GM12878 (cell line): ENCODE measurements around the gene LMX1A. TPM values are rescaled to one million over a fixed set of nuclear protein-coding genes. Genes with fewer than 3 reads are reported as not detected.

Experiments used
- ATAC-seq: fragments of 200-7000 bp; cut with Tn5 transposase; 3 replicates; pipeline ENCODE4 v1.9.1; 2020; ENCODE audit warnings: mild to moderate bottlenecking, moderate library complexity
- BruUV-seq: library from RNA; stranded (reverse); fragments of 400-500 nt; replicated peaks from 2 replicates; lab custom pipeline; 2021; lab: Mats Ljungman, UMichigan
- CTCF ChIA-PET: fragments of 300-600 bp; sonication (Branson Sonifier 250); formaldehyde crosslinking; extraction: SDS; loops from one replicate; lab custom pipeline; 2021; ENCODE audit warnings: inconsistent platforms; lab: Yijun Ruan, JAX
- POLR2A ChIA-PET: fragments of 350-600 bp; formaldehyde crosslinking; extraction: SDS; loops from one replicate; lab custom pipeline; 2021; ENCODE audit warnings: inconsistent platforms; lab: Charles Lee
- RAD21 ChIA-PET: fragments of 300-600 bp; sonication (Branson Sonifier 250); formaldehyde crosslinking; loops from one replicate; lab custom pipeline; 2023; ENCODE audit warnings: antibody characterized with exemption; ENCODE audit not compliant: unreplicated experiment; lab: Charles Lee
- SMC1A ChIA-PET: fragments of 300-600 bp; sonication (Branson Sonifier 250); formaldehyde crosslinking; loops from one replicate; lab custom pipeline; 2023; ENCODE audit not compliant: unreplicated experiment, uncharacterized antibody; lab: Charles Lee
- DNase-seq: peaks from one replicate; pipeline ENCODE4 v3.0.0-alpha.2; 2011; ENCODE audit warnings: low read depth, low spot score
- FAIRE-seq: peaks from 3 replicates; lab custom pipeline; 2011; peaks lifted over from hg19 to GRCh38; lab: Jason Lieb, UNC
- H2AFZ ChIP-seq: 2 replicates; pipeline ENCODE4 v1.6.0; 2011; ENCODE audit warnings: low read depth, low read length, control low read depth; ENCODE audit not compliant: control insufficient read depth
- H3K27ac ChIP-seq: 2 replicates; pipeline ENCODE4 v1.5.1; 2011; ENCODE audit warnings: control low read depth; ENCODE audit not compliant: control insufficient read depth, insufficient read depth
- H3K27me3 ChIP-seq, 2 experiments: replicated peaks in 1 of 2; 2 replicates each; pipeline versions ENCODE4 v1.6.0 to v1.6.1; 2011; ENCODE audit warnings: low read length in 1 of 2; ENCODE audit not compliant: control insufficient read depth in 2 of 2, insufficient read depth in 2 of 2
- H3K36me3 ChIP-seq, 2 experiments: 2 replicates each; pipeline ENCODE4 v1.5.1; 2011; ENCODE audit warnings: low read length in 1 of 2; ENCODE audit not compliant: control insufficient read depth in 2 of 2, insufficient read depth in 2 of 2
- H3K4me1 ChIP-seq: 2 replicates; pipeline ENCODE4 v1.6.1; 2011; ENCODE audit warnings: mild to moderate bottlenecking, low read length, moderate library complexity, mixed read lengths; ENCODE audit not compliant: control insufficient read depth, insufficient read depth
- H3K4me2 ChIP-seq: 2 replicates; pipeline ENCODE4 v1.6.0; 2011; ENCODE audit warnings: control low read depth; ENCODE audit not compliant: control insufficient read depth, insufficient read depth
- H3K4me3 ChIP-seq: fragments of 200-600 bp; sonication (generic); 2 replicates; pipeline ENCODE4 v1.5.1; 2016
- H3K79me2 ChIP-seq: 2 replicates; pipeline ENCODE4 v1.6.0; 2011; ENCODE audit warnings: low read length; ENCODE audit not compliant: control insufficient read depth, insufficient read depth
- H3K9ac ChIP-seq: 2 replicates; pipeline ENCODE4 v1.8.0; 2011; ENCODE audit warnings: low read length, control low read depth, mixed read lengths; ENCODE audit not compliant: control insufficient read depth, insufficient read depth
- H3K9me3 ChIP-seq: replicated peaks from 3 replicates; pipeline ENCODE4 v1.5.1; 2011; ENCODE audit warnings: mild to moderate bottlenecking, low read length; ENCODE audit not compliant: control insufficient read depth, insufficient read depth
- H4K20me1 ChIP-seq: 2 replicates; pipeline ENCODE4 v1.6.0; 2011; ENCODE audit not compliant: control insufficient read depth, insufficient read depth
- JUND ChIP-seq: IDR thresholded peaks from 2 replicates; pipeline ENCODE4 v1.6.1; 2012; ENCODE audit warnings: low read depth, mild to moderate bottlenecking, low read length, improper control_type of control experiment, moderate library complexity
- MEF2B ChIP-seq: fragments of 450-650 bp; IDR thresholded peaks from 2 replicates; pipeline ENCODE4 v1.6.1; 2018; ENCODE audit warnings: mild to moderate bottlenecking, moderate library complexity; ENCODE audit not compliant: partially characterized antibody, poor library complexity, severe bottlenecking
- RAD51 ChIP-seq: fragments of 450-650 bp; IDR thresholded peaks from 2 replicates; pipeline ENCODE4 v1.6.1; 2016; ENCODE audit warnings: moderate library complexity, mild to moderate bottlenecking, inconsistent platforms
- ZBTB40 ChIP-seq: fragments of 450-650 bp; IDR thresholded peaks from 2 replicates; pipeline ENCODE4 v1.6.1; 2016; ENCODE audit warnings: mild to moderate bottlenecking, moderate library complexity, borderline replicate concordance
- ZSCAN29 ChIP-seq: fragments of 450-650 bp; IDR thresholded peaks from 2 replicates; pipeline ENCODE4 v1.6.1; 2017; ENCODE audit warnings: mild to moderate bottlenecking, moderate library complexity
- WGBS: methylation state at CpG from one replicate; pipeline ENCODE4 v1.1.6; 2016; ENCODE audit warnings: low lambda C conversion rate; ENCODE audit not compliant: insufficient replicate concordance, insufficient coverage; ENCODE audit errors: missing lambda C conversion rate; 5-methylcytosine and 5-hydroxymethylcytosine counted together
- in situ Hi-C: fragments of 300-500 bp; cut with MboI; formaldehyde crosslinking; loops from 9 replicates; pipeline ENCODE4 v1.14.3; 2018; ENCODE audit warnings: mixed read lengths
- intact Hi-C: fragments of 100-400 bp; cut with micrococcal nuclease; formaldehyde crosslinking; loops from one replicate; pipeline ENCODE4 v1.14.2; 2022; ENCODE audit not compliant: unreplicated experiment
- polyA plus RNA-seq, 11 experiments: library from polyadenylated mRNA; depleted of rRNA in 4 of 11; unstranded in 6 of 11; stranded (reverse) in 5 of 11; fragments of >200 nt; fragmentation: Nextera tagmentation in 4 of 11; fragmentation: Illumina TruSeq in 1 of 11; extraction: Ambion mirVana in 4 of 11; extraction: Trizol in 1 of 11; gene quantifications; 1 replicate in 1 of 11; 2 replicates in 10 of 11; pipeline versions ENCODE4 v1.2.1 to v1.2.3, GENCODE V29; 2011 to 2016; ENCODE audit warnings: inconsistent platforms in 2 of 11, missing spikeins in 2 of 11, low read depth in 1 of 11
- total RNA-seq, 4 experiments: library from RNA; depleted of rRNA in 3 of 4; stranded (reverse); fragments of >200 nt in 3 of 4; fragmentation: Illumina TruSeq in 1 of 4; extraction: Trizol in 1 of 4; gene quantifications; 2 replicates each; pipeline versions ENCODE4 v1.2.1 to v1.2.3, GENCODE V29; 2013 to 2021

The LMX1A gene
- total and polyA plus RNA-seq, 10 of the 15 experiments (the other 5 are each of a cell fraction or from before 2014, with no cell fraction given): not detected

- Histone ChIP-seq H3K79me2 (no peaks in the 10 kb centered on the region), H3K4me1 (no peaks in the 10 kb centered on the region), H3K9me3 (no peaks in the 10 kb centered on the region), H3K4me2 (no peak overlapping the region), H4K20me1 (no peaks in the 10 kb centered on the region), H3K36me3 (no peaks in the 10 kb centered on the region), H3K27ac (no peak overlapping the region), H3K4me3 (no peak overlapping the region), H3K9ac (no peak overlapping the region), H3K27me3 (no peaks in the 10 kb centered on the region), H2AFZ (no peak overlapping the region)
- no TSS peak for BruUV-seq
- in situ Hi-C loops: no loop called here
- ChIA-PET RAD21 (no interaction called here), POLR2A (no interaction called here), CTCF (no interaction called here), SMC1A (no interaction called here)
- WGBS: 11% methylated on average over 7 of the region's 7 CpGs
- TF ChIP-seq ZSCAN29 (no peak), ZBTB40 (no peak), MEF2B (no peak), RAD51 (no peak), JUND (no peak)
- no peak for FAIRE-seq
- no peak for DNase-seq
- ATAC-seq: no peak
- intact Hi-C loops: no loop called here
These were observed 30.9 kb downstream of the LMX1A start for GRCh38 chr1:165325460-165326203.
